Right hindlimb (tissue), 1 donor: ENCODE data around the gene KRTAP2-1.

Experiments used
- DNase-seq: peaks from one replicate; pipeline ENCODE4 v3.0.0-alpha.2; 2018

The KRTAP2-1 gene

GRCh38 chr17:41010441-41010840 is 36.7 kb downstream of the KRTAP2-1 start:
- no peak for DNase-seq

DNA sequence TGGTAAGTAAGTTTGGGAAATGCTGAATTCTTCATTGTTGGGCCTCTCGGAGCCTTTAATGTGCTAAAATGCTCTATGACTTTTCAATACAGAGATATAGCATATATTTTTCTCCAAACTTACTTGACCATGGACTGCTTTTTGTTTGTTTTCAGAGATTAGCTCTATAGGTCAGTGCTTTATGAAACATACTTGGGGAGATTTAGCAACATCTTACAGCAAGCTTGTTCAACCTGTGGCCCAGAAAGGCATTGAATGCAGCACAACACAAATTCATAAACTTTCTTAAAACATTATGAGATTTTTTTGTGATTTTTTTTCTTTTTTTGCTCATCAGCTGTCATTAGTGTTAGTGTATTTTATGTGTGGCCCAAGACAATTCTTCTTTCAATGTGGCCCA is 37.2 kb downstream of the KRTAP2-1 start:
- no peak for DNase-seq

DNA sequence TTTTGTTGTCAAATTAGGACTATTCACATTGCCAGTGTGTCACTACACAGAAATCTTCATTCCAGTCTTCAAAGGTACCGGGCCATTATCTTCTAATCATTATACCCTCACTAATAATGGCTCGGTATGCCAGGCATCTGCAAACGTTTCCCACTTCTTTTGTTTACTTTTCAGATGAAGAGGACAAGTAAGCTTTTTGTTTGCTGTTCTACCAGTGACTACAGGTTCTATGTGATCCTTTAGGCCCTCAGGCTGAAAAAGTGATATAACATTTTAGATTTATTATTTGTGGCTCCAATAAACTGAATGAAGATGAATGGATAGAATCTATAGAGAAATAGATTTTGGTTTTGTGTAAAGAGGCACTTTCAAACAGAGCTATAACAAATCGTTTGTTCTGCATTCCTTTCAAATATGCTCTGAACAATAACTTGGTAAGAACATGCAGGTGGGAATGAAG is 37.8 kb downstream of the KRTAP2-1 start:
- no peak for DNase-seq

DNA sequence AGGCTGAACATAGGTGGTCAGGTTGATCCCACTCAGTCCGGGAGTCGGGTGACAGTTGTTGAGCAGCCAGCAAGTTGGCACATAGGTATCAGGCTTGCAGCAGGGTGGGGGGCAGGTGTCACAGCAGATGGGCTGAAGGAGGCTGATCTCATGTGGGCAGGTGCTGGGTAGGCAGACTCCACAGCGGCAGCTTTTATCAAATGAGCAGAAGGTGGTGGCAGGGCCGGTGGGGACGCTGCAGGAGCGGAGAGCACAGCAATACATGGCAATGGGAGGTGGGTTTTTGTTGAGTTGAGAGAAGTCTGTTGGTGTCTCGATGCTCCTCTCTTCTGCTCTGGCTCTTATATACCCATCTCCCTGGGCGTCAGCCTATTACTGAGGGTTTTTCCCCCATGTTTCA is 38.3 kb downstream of the KRTAP2-1 start, which contains the start of gene KRTAP3-1:
Gene KRTAP3-1, minus strand, starts transcription at position 318 of the 400 bp plus-strand sequence. Its CDS starts 54 bp downstream, at position 264.
- no peak for DNase-seq

- DNase-seq = no peak
Observed at GRCh38 chr17:41004397-41004796, 42.7 kb downstream of the KRTAP2-1 start.

- no peak for DNase-seq
Observed at GRCh38 chr17:41003926-41004325, 43.2 kb downstream of the KRTAP2-1 start.

- DNase-seq = no peak
Observed at GRCh38 chr17:41002814-41003213, 44.3 kb downstream of the KRTAP2-1 start.

DNA sequence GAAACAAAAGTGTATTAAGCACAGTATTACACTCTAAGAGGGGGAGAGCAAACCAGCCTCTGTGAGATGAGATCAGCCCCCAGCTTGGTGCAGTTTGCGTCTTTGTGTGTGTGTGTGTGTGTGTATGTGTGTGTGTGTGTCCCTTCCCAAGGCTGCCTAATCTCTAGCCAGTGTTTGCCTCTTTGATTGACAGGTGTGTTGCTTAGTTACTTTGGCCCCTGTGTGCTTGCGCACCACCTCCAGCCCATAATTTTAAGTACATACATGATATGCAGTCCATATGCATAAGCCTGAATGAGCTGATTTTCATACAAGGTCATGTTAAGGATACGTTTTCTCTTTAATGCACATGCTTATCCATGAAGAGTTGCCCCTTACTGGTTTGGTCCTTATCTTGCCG is 45.3 kb downstream of the KRTAP2-1 start:
- no peak for DNase-seq

DNA sequence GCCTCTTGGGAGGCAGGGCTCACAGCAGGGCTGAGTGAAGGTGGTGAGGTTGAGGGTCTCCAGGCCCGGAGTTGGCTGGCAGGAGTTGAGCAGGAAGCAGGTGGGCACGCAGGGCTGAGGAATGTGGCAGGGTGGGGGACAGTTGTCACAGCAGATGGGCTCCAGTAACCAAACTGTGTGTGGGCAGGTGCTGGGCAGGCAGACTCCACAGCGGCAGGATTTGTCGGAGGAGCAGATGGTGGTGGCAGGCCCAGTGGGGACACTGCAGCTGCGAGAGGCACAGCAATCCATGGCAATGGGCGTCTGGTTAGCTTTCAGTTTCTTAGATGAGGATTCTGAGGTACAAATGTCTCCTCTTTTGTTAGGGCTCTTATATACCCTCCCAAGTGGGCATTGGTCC is 47.6 kb downstream of the KRTAP2-1 start, which contains the start of gene KRTAP3-2:
Gene KRTAP3-2, minus strand, starts transcription at position 344 of the 400 bp plus-strand sequence. Its CDS starts 53 bp downstream, at position 291.
- DNase-seq = peak; percentile 40

GRCh38 chr17:40997361-40997760 is 49.8 kb downstream of the KRTAP2-1 start:
- DNase-seq = no peak

GRCh38 chr17:40996829-40997228 is 50.3 kb downstream of the KRTAP2-1 start:
- no peak for DNase-seq
